ENCODE data around the gene IMPDH2.

IMPDH2 gene

GRCh38 chr3:48984663-48985062 is 44.5 kb downstream of the IMPDH2 start:
- DNase-seq = no peak
- Histone ChIP-seq H3K27me3 (replicated peaks) (no peaks in the 10 kb centered on the region), H3K4me3 (ENCODE audit: low read depth, low read length) (no peak overlapping the region), H3K27ac (no peak overlapping the region), H3K36me3 (replicated peaks) (peaks cover 38% of the 10 kb centered on the region)
- in situ Hi-C loops (cut with HindIII; ENCODE audit: low pct_ligation_motif_present, low sequenced_read_pairs) = no loop called here
- no peak for TF ChIP-seq CTCF (IDR thresholded peaks at IDR 0.05; ENCODE audit: low read depth, low read length, missing control alignments)

GRCh38 chr3:48983096-48983495 is 46.1 kb downstream of the IMPDH2 start:
- in situ Hi-C loops (cut with HindIII; ENCODE audit: low pct_ligation_motif_present, low sequenced_read_pairs) = no loop called here
- Histone ChIP-seq H3K4me3 (ENCODE audit: low read depth, low read length) (no peak overlapping the region), H3K36me3 (replicated peaks) (peaks cover 45% of the 10 kb centered on the region)

GRCh38 chr3:48982686-48983085 is 46.5 kb downstream of the IMPDH2 start:
- no peak for TF ChIP-seq CTCF (IDR thresholded peaks at IDR 0.05; ENCODE audit: low read depth, low read length, missing control alignments)
- peaks cover 49% of the 10 kb centered on the region for H3K36me3 ChIP-seq (replicated peaks)
- in situ Hi-C loops (cut with HindIII; ENCODE audit: low pct_ligation_motif_present, low sequenced_read_pairs) = no loop called here
- DNase-seq = no peak
- H3K27me3 ChIP-seq (replicated peaks) = no peaks in the 10 kb centered on the region
- H3K27ac ChIP-seq = no peak overlapping the region
- H3K4me3 ChIP-seq (ENCODE audit: low read depth, low read length) = no peak overlapping the region

More at GRCh38 chr3:48983096-48983495, 46.1 kb downstream of the IMPDH2 start:
- TF ChIP-seq CTCF (IDR thresholded peaks at IDR 0.05; ENCODE audit: low read depth, low read length, missing control alignments) = no peak
- no peak for DNase-seq
- H3K27ac ChIP-seq = no peak overlapping the region
- H3K27me3 ChIP-seq (replicated peaks) = no peaks in the 10 kb centered on the region

GRCh38 chr3:48982016-48982415 is 47.2 kb downstream of the IMPDH2 start:
- H3K36me3 ChIP-seq (replicated peaks) = peaks cover 52% of the 10 kb centered on the region
- in situ Hi-C loops (cut with HindIII; ENCODE audit: low pct_ligation_motif_present, low sequenced_read_pairs) = no loop called here
- DNase-seq = no peak
- H3K4me3 ChIP-seq (ENCODE audit: low read depth, low read length) = no peak overlapping the region
- H3K27me3 ChIP-seq (replicated peaks) = no peaks in the 10 kb centered on the region
- no peak for TF ChIP-seq CTCF (IDR thresholded peaks at IDR 0.05; ENCODE audit: low read depth, low read length, missing control alignments)
- no peak overlapping the region for H3K27ac ChIP-seq

- Histone ChIP-seq H3K4me3 (ENCODE audit: low read depth, low read length) (no peak overlapping the region), H3K27me3 (replicated peaks) (no peaks in the 10 kb centered on the region), H3K36me3 (replicated peaks) (peaks cover 63% of the 10 kb centered on the region), H3K27ac (no peak overlapping the region)
- no peak for DNase-seq
- in situ Hi-C loops (cut with HindIII; ENCODE audit: low pct_ligation_motif_present, low sequenced_read_pairs) = no loop called here
- no peak for TF ChIP-seq CTCF (IDR thresholded peaks at IDR 0.05; ENCODE audit: low read depth, low read length, missing control alignments)
Measured at GRCh38 chr3:48980295-48980694, 48.9 kb downstream of the IMPDH2 start.

- TF ChIP-seq CTCF (IDR thresholded peaks at IDR 0.05; ENCODE audit: low read depth, low read length, missing control alignments) = no peak
- in situ Hi-C loops (cut with HindIII; ENCODE audit: low pct_ligation_motif_present, low sequenced_read_pairs) = no loop called here
- no peak overlapping the region for H3K27ac ChIP-seq
- H3K27me3 ChIP-seq (replicated peaks) = no peaks in the 10 kb centered on the region
- DNase-seq = no peak
- no peak overlapping the region for H3K4me3 ChIP-seq (ENCODE audit: low read depth, low read length)
- peaks cover 68% of the 10 kb centered on the region for H3K36me3 ChIP-seq (replicated peaks)
Measured at GRCh38 chr3:48979451-48979850, 49.7 kb downstream of the IMPDH2 start.

Data from brain microvascular endothelial cell (primary cell).